Sciatic nerve (tissue), 2 donors: ENCODE data around the gene HOXB3. TPM values are rescaled to one million over a fixed set of nuclear protein-coding genes. Genes with fewer than 3 reads are reported as not detected.
A peak's percentile ranks its signal among the peaks of the same experiment; 100 is the strongest.

ENCODE experiments used
- ATAC-seq: fragments of 200-7000 bp; cut with Tn5 transposase; one replicate; pipeline ENCODE4 v1.9.1; 2020; ENCODE audit warnings: mild to moderate bottlenecking, moderate library complexity
- DNase-seq: peaks from one replicate; pipeline ENCODE4 v3.0.0-alpha.2; 2020; ENCODE audit warnings: low spot score
- intact Hi-C: fragments of 100-400 bp; cut with DNase I; formaldehyde crosslinking; loops from one replicate; pipeline ENCODE4 v1.14.2; 2022
- microRNA-seq: library from miRNA; unstranded; fragments of <30 nt; microRNA quantifications from one replicate; pipeline ENCODE4 v1.2.0, GENCODE V29; 2020
- total RNA-seq: library from RNA; stranded (reverse); fragmentation: NEBNext Ultra II Directional; extraction: Animal tissue kit (Norgen Biotek cat#: 25700); gene quantifications from one replicate; pipeline ENCODE4 v1.2.1, GENCODE V29; 2021
- donor health status: DM: no; HTN: no; CAD: no.
- donor health status: DM: no; HTN: no; CAD: no.

HOXB3 gene
- total RNA-seq, 1 donor from 2014 or later, result 25.6 TPM

- DNase-seq, result no peak
- intact Hi-C loops, result no loop called here
- no peak for ATAC-seq
Observed at GRCh38 chr17:48502312-48502711, 87.7 kb downstream of the HOXB3 start.

DNA sequence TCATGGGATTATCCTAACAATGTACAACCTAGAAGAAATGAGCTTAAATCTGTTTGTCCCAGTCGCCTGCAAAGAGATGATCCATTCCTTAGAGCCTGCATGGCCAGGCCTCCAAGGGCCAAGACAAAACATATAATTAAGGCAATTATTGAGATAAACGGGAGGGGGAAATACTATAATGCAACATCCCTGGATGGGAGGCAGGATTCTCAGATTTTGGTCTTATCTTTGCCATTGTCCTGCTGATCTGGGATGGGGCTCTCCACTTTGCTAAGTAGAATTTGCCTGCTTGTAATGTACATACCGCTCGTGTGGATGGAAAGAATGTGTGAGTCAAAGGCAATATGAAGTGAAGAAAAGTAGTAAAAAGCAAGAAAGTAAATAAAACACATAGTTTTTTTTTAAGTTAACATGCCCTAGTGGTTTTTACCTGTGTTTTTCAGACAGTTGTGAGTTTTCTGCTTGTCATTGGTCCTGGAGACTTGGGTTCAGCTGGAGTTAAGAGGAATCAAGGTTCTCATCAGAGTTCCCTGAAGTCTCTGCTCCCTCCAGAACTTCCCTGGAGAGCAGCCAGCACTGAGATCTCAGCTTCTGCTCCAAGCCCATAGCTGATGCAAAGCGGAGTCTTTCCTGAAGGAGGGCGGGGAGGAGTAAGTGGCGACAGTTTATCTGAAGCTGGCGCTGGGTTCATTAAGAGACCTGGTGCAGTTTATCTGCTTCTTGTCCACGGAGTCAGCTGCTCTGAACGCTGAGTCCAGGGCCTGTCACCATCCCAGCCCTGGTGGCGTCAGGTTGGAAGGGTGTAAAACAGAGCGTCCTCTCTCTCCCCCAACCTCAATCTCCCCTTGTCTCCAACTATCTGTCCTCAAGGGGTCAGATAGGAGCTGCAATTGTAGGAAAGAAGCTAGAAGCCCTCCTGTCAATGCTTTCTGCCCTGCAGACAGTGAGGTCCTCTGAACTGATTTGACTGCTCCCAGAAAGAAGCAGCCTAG is 89.3 kb downstream of the HOXB3 start:
- intact Hi-C loops, result no loop called here
- ATAC-seq (peak; percentile 42), DNase-seq (no peak)

DNA sequence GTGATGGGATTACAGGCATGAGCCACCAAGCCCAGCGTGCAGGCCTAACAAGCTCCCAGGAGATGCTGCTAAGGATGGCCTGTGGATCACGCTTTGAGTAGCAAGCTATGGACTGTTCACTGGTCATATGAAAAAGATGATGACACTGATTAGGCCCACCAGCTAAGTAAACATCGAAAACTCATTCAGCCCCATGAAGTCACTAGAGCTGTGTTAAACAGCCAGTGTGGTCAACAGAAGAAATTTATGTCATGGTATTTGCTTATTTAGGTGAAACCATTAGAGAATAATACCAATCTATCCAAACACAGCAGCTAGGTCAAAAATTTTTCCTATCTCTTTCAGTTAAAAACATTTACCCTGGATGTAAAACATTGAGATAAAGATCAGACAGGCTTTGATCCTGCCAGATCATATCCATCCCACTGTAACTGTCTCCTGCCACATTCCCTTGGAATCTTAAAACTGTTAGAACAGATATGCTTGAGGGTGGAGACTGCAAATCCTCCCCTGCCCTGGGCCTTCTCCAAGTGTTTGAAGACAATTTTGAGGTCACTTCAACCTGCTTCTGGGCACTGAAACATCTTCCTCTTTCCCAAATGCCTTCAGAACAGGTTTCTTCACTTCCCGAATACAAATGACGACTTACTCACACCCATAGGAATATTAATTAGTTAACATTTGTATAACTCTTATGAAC is 90.2 kb downstream of the HOXB3 start:
- ATAC-seq, result no peak
- no peak for DNase-seq
- intact Hi-C loops, result no loop called here

DNA sequence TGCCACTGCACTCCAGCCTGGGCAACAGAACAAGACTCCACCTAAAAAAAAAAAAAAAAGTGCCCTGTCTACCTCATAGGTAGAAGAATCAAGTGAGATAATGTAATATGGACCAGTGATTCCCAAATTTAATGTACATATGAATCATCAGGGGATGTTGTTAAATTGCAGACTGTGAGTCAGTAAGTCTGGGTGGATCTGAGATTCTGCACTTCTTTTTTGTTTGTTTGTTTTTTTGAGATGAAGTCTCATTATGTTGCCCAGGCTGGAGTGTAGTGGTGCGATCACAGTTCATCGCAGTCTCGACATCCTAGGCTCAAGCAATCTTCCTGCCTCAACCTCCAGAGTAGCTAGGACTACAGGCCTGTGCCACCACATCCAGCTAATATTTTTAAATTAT is 90.8 kb downstream of the HOXB3 start:
- ATAC-seq, result no peak
- DNase-seq, result no peak
- intact Hi-C loops, result no loop called here

Small RNAs within 50 kb of the gene (microRNA-seq; reads per million reads assigned to microRNA genes)
- gene MIR196A1, result not detected

Other genes starting within 250 kb of the HOXB3 start
- gene SKAP1, start 160.0 kb downstream of the HOXB3 start, total RNA-seq, result 7.4 TPM
- gene HOXB1, start 59.2 kb downstream of the HOXB3 start, total RNA-seq, result not detected
- gene HOXB2, start 45.1 kb downstream of the HOXB3 start, total RNA-seq, result 23.1 TPM
- 8.8 TPM for gene HOXB4, start 11.9 kb downstream of the HOXB3 start, total RNA-seq
- gene HOXB5, start 3.5 kb upstream of the HOXB3 start, total RNA-seq, result 2.4 TPM
- 6.3 TPM for gene HOXB6, start 14.7 kb upstream of the HOXB3 start, total RNA-seq
- gene HOXB7, start 20.8 kb upstream of the HOXB3 start, total RNA-seq, result 8.1 TPM
- gene HOXB8, start 25.1 kb upstream of the HOXB3 start, total RNA-seq, result 0.98 TPM
- 0.18 TPM for gene HOXB9, start 36.1 kb upstream of the HOXB3 start, total RNA-seq
- not detected for gene PRAC1, start 132.3 kb upstream of the HOXB3 start, total RNA-seq
- not detected for gene PRAC2, start 132.9 kb upstream of the HOXB3 start, total RNA-seq
- not detected for gene HOXB13, start 138.5 kb upstream of the HOXB3 start, total RNA-seq
- gene TTLL6, start 227.0 kb upstream of the HOXB3 start, total RNA-seq, result 0.27 TPM
- 206 TPM for gene CALCOCO2, start 240.8 kb upstream of the HOXB3 start, total RNA-seq